Activated naive CD4-positive, alpha-beta T cell treated with anti-CD3 and anti-CD28 coated beads, Interleukin-2, amount 50 U/mL, for 24 hours (primary cell): Measurements from ENCODE around the gene FKBP10.
"Not testable (repeated sequence)": the region's sequence is repeated elsewhere in the genome, so short reads cannot be mapped to it uniquely, and the experiment has no call there.

ENCODE experiments used
- H3K27ac Mint-ChIP-seq: one replicate; pipeline ENCODE4 v1.8.0; 2021; ENCODE audit warnings: mild to moderate bottlenecking, mixed read lengths
- H3K27me3 Mint-ChIP-seq: one replicate; pipeline ENCODE4 v1.8.0; 2021; ENCODE audit warnings: mixed read lengths
- H3K36me3 Mint-ChIP-seq: one replicate; pipeline ENCODE4 v1.8.0; 2021; ENCODE audit warnings: mixed read lengths
- H3K4me1 Mint-ChIP-seq: one replicate; pipeline ENCODE4 v1.8.0; 2021; ENCODE audit warnings: mixed read lengths
- H3K4me3 Mint-ChIP-seq: one replicate; pipeline ENCODE4 v1.8.0; 2021; ENCODE audit warnings: mild to moderate bottlenecking, mixed read lengths
- H3K9me3 Mint-ChIP-seq: one replicate; pipeline ENCODE4 v1.8.0; 2021; ENCODE audit warnings: mixed read lengths

FKBP10 gene

GRCh38 chr17:41839448-41839847, 26.6 kb downstream of the FKBP10 start:
- not testable (repeated sequence) for H3K27ac Mint-ChIP-seq, H3K36me3 Mint-ChIP-seq, H3K9me3 Mint-ChIP-seq, H3K4me3 Mint-ChIP-seq, H3K27me3 Mint-ChIP-seq
- peaks cover 11% of the 10 kb centered on the region for H3K4me1 Mint-ChIP-seq

GRCh38 chr17:41840781-41841180, 28.0 kb downstream of the FKBP10 start:
- not testable (repeated sequence) for H3K27me3 Mint-ChIP-seq, H3K9me3 Mint-ChIP-seq, H3K27ac Mint-ChIP-seq, H3K4me1 Mint-ChIP-seq, H3K36me3 Mint-ChIP-seq, H3K4me3 Mint-ChIP-seq

- Mint-ChIP-seq H3K4me1 (peaks cover 10% of the 10 kb centered on the region), H3K9me3 (no peaks in the 10 kb centered on the region), H3K4me3 (no peak overlapping the region), H3K27me3 (no peaks in the 10 kb centered on the region), H3K36me3 (peaks cover 4% of the 10 kb centered on the region), H3K27ac (no peak overlapping the region)
Measured at GRCh38 chr17:41844971-41845370, 32.2 kb downstream of the FKBP10 start.

- H3K36me3 Mint-ChIP-seq: peaks cover 7% of the 10 kb centered on the region
- H3K27ac Mint-ChIP-seq: no peak overlapping the region
- no peaks in the 10 kb centered on the region for H3K9me3 Mint-ChIP-seq
- no peaks in the 10 kb centered on the region for H3K27me3 Mint-ChIP-seq
- H3K4me1 Mint-ChIP-seq: peaks cover 32% of the 10 kb centered on the region
- H3K4me3 Mint-ChIP-seq: no peak overlapping the region
Measured at GRCh38 chr17:41848788-41849187, 36.0 kb downstream of the FKBP10 start.

GRCh38 chr17:41849251-41849990, 36.6 kb downstream of the FKBP10 start:
- Mint-ChIP-seq H3K36me3 (peaks cover 7% of the 10 kb centered on the region), H3K4me1 (peaks cover 38% of the 10 kb centered on the region), H3K4me3 (no peak overlapping the region), H3K27me3 (no peaks in the 10 kb centered on the region), H3K27ac (no peak overlapping the region), H3K9me3 (no peaks in the 10 kb centered on the region)

- not testable (repeated sequence) for H3K27ac Mint-ChIP-seq, H3K36me3 Mint-ChIP-seq, H3K9me3 Mint-ChIP-seq, H3K27me3 Mint-ChIP-seq, H3K4me3 Mint-ChIP-seq
- peaks cover 46% of the 10 kb centered on the region for H3K4me1 Mint-ChIP-seq
Measured at GRCh38 chr17:41851382-41851781, 38.6 kb downstream of the FKBP10 start.

GRCh38 chr17:41860254-41860931, 47.6 kb downstream of the FKBP10 start:
- Mint-ChIP-seq H3K9me3 (no peaks in the 10 kb centered on the region), H3K4me3 (peak overlapping the region; percentile 23), H3K4me1 (peaks cover 33% of the 10 kb centered on the region), H3K27ac (no peak overlapping the region), H3K27me3 (no peaks in the 10 kb centered on the region), H3K36me3 (peaks cover 2% of the 10 kb centered on the region)

- Mint-ChIP-seq H3K4me1 (peaks cover 42% of the 10 kb centered on the region), H3K27ac (no peak overlapping the region), H3K36me3 (peaks cover under 1% of the 10 kb centered on the region), H3K9me3 (no peaks in the 10 kb centered on the region), H3K27me3 (no peaks in the 10 kb centered on the region), H3K4me3 (no peak overlapping the region)
Measured at GRCh38 chr17:41863074-41863848, 50.5 kb downstream of the FKBP10 start.

- Mint-ChIP-seq H3K27ac (no peak overlapping the region), H3K4me1 (peaks cover 51% of the 10 kb centered on the region), H3K9me3 (no peaks in the 10 kb centered on the region), H3K36me3 (peaks cover 3% of the 10 kb centered on the region), H3K27me3 (no peaks in the 10 kb centered on the region), H3K4me3 (no peak overlapping the region)
Measured at GRCh38 chr17:41864498-41864835, 51.7 kb downstream of the FKBP10 start.

- peaks cover 3% of the 10 kb centered on the region for H3K36me3 Mint-ChIP-seq
- peaks cover 48% of the 10 kb centered on the region for H3K4me1 Mint-ChIP-seq
- no peaks in the 10 kb centered on the region for H3K9me3 Mint-ChIP-seq
- no peak within 1 kb of the TSS for H3K4me3 Mint-ChIP-seq
- H3K27ac Mint-ChIP-seq: no peak within 1 kb of the TSS
- no peaks in the 10 kb centered on the region for H3K27me3 Mint-ChIP-seq
Measured at GRCh38 chr17:41864836-41865595, 52.2 kb downstream of the FKBP10 start, which contains the start of gene KLHL11. Gene KLHL11, minus strand, starts transcription at chr17:41865423. Its CDS starts 53 bp downstream, at chr17:41865370.

- Mint-ChIP-seq H3K27ac (no peak overlapping the region), H3K27me3 (no peaks in the 10 kb centered on the region), H3K9me3 (no peaks in the 10 kb centered on the region), H3K36me3 (peaks cover 3% of the 10 kb centered on the region), H3K4me3 (no peak overlapping the region), H3K4me1 (peaks cover 44% of the 10 kb centered on the region)
Measured at GRCh38 chr17:41865596-41865893, 52.7 kb downstream of the FKBP10 start.

GRCh38 chr17:41868568-41868967, 55.8 kb downstream of the FKBP10 start:
- Mint-ChIP-seq H3K4me1 (peaks cover 29% of the 10 kb centered on the region), H3K27me3 (no peaks in the 10 kb centered on the region), H3K4me3 (no peak overlapping the region), H3K27ac (peak overlapping the region; percentile 82), H3K9me3 (no peaks in the 10 kb centered on the region), H3K36me3 (peaks cover 4% of the 10 kb centered on the region)

GRCh38 chr17:41869426-41869825, 56.6 kb downstream of the FKBP10 start:
- no peak overlapping the region for H3K27ac Mint-ChIP-seq
- H3K36me3 Mint-ChIP-seq: peaks cover 4% of the 10 kb centered on the region
- no peak overlapping the region for H3K4me3 Mint-ChIP-seq
- H3K9me3 Mint-ChIP-seq: no peaks in the 10 kb centered on the region
- peaks cover 29% of the 10 kb centered on the region for H3K4me1 Mint-ChIP-seq
- no peaks in the 10 kb centered on the region for H3K27me3 Mint-ChIP-seq

- no peak overlapping the region for H3K27ac Mint-ChIP-seq
- peaks cover 29% of the 10 kb centered on the region for H3K4me1 Mint-ChIP-seq
- H3K9me3 Mint-ChIP-seq: no peaks in the 10 kb centered on the region
- H3K36me3 Mint-ChIP-seq: peaks cover 4% of the 10 kb centered on the region
- no peaks in the 10 kb centered on the region for H3K27me3 Mint-ChIP-seq
- H3K4me3 Mint-ChIP-seq: no peak overlapping the region
Measured at GRCh38 chr17:41870097-41870496, 57.3 kb downstream of the FKBP10 start.

GRCh38 chr17:41870627-41871026, 57.8 kb downstream of the FKBP10 start:
- no peaks in the 10 kb centered on the region for H3K27me3 Mint-ChIP-seq
- H3K9me3 Mint-ChIP-seq: no peaks in the 10 kb centered on the region
- H3K27ac Mint-ChIP-seq: no peak overlapping the region
- no peak overlapping the region for H3K4me3 Mint-ChIP-seq
- H3K4me1 Mint-ChIP-seq: peaks cover 26% of the 10 kb centered on the region
- H3K36me3 Mint-ChIP-seq: peaks cover 4% of the 10 kb centered on the region
